ENCODE measurements around the gene SOX2.

Gene SOX2

GRCh38 chr3:181741417-181741816 lies 29.7 kb downstream of the SOX2 start:
- Histone ChIP-seq H3K9me3 (ENCODE audit: insufficient read depth, low read length) (no peaks in the 10 kb centered on the region), H4K20me1 (ENCODE audit: low read depth, low read length) (no peaks in the 10 kb centered on the region), H3K79me2 (ENCODE audit: insufficient read depth, low read length) (no peaks in the 10 kb centered on the region), H3K27ac (ENCODE audit: low read depth, low read length) (no peak overlapping the region), H3K4me2 (ENCODE audit: low read depth, low read length, poor library complexity, severe bottlenecking) (no peak overlapping the region), H3F3A (ENCODE audit: insufficient read depth) (no peaks in the 10 kb centered on the region), H3K4me3 (ENCODE audit: insufficient read depth, low read length, poor library complexity, severe bottlenecking) (no peak overlapping the region), H3K9ac (ENCODE audit: low read length) (no peak overlapping the region), H2AFZ (ENCODE audit: low read depth, low read length, severe bottlenecking) (no peak overlapping the region), H3K27me3 (ENCODE audit: low read length) (no peaks in the 10 kb centered on the region), H3K36me3 (ENCODE audit: low read length) (no peaks in the 10 kb centered on the region), H3K9me2 (replicated peaks; ENCODE audit: insufficient read depth, low read length) (no peaks in the 10 kb centered on the region)
- no peak for TF ChIP-seq EZH2phosphoT487 (conservative IDR thresholded peaks at IDR 0.05; ENCODE audit: low read length)
- TF ChIP-seq, protein P1, sequence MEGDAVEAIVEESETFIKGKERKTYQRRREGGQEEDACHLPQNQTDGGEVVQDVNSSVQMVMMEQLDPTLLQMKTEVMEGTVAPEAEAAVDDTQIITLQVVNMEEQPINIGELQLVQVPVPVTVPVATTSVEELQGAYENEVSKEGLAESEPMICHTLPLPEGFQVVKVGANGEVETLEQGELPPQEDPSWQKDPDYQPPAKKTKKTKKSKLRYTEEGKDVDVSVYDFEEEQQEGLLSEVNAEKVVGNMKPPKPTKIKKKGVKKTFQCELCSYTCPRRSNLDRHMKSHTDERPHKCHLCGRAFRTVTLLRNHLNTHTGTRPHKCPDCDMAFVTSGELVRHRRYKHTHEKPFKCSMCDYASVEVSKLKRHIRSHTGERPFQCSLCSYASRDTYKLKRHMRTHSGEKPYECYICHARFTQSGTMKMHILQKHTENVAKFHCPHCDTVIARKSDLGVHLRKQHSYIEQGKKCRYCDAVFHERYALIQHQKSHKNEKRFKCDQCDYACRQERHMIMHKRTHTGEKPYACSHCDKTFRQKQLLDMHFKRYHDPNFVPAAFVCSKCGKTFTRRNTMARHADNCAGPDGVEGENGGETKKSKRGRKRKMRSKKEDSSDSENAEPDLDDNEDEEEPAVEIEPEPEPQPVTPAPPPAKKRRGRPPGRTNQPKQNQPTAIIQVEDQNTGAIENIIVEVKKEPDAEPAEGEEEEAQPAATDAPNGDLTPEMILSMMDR (IDR thresholded peaks at IDR 0.05; ENCODE audit: insufficient read depth, low read length, poor library complexity, severe bottlenecking), result no peak

GRCh38 chr3:181752202-181752671 lies 40.5 kb downstream of the SOX2 start:
- H2AFZ ChIP-seq (ENCODE audit: low read depth, low read length, severe bottlenecking), result no peak overlapping the region

GRCh38 chr3:181753391-181753790 lies 41.7 kb downstream of the SOX2 start:
- Histone ChIP-seq H3F3A (ENCODE audit: insufficient read depth) (no peaks in the 10 kb centered on the region), H2AFZ (ENCODE audit: low read depth, low read length, severe bottlenecking) (no peak overlapping the region), H3K4me2 (ENCODE audit: low read depth, low read length, poor library complexity, severe bottlenecking) (no peak overlapping the region), H3K27me3 (ENCODE audit: low read length) (no peaks in the 10 kb centered on the region), H3K4me3 (ENCODE audit: insufficient read depth, low read length, poor library complexity, severe bottlenecking) (no peak overlapping the region), H3K9ac (ENCODE audit: low read length) (no peak overlapping the region), H3K9me2 (replicated peaks; ENCODE audit: insufficient read depth, low read length) (no peaks in the 10 kb centered on the region), H3K36me3 (ENCODE audit: low read length) (no peaks in the 10 kb centered on the region), H3K27ac (ENCODE audit: low read depth, low read length) (no peak overlapping the region), H3K9me3 (ENCODE audit: insufficient read depth, low read length) (no peaks in the 10 kb centered on the region), H4K20me1 (ENCODE audit: low read depth, low read length) (no peaks in the 10 kb centered on the region), H3K79me2 (ENCODE audit: insufficient read depth, low read length) (no peaks in the 10 kb centered on the region)
- TF ChIP-seq EZH2phosphoT487 (conservative IDR thresholded peaks at IDR 0.05; ENCODE audit: low read length), result no peak
- TF ChIP-seq, protein P1 (IDR thresholded peaks at IDR 0.05; ENCODE audit: insufficient read depth, low read length, poor library complexity, severe bottlenecking), result no peak

More at GRCh38 chr3:181752202-181752671, 40.5 kb downstream of the SOX2 start:
- TF ChIP-seq EZH2phosphoT487 (conservative IDR thresholded peaks at IDR 0.05; ENCODE audit: low read length), result no peak
- TF ChIP-seq, protein P1 (IDR thresholded peaks at IDR 0.05; ENCODE audit: insufficient read depth, low read length, poor library complexity, severe bottlenecking), result no peak
- no peak overlapping the region for H3K4me3 ChIP-seq (ENCODE audit: insufficient read depth, low read length, poor library complexity, severe bottlenecking)
- H3K4me2 ChIP-seq (ENCODE audit: low read depth, low read length, poor library complexity, severe bottlenecking), result no peak overlapping the region
- H3K79me2 ChIP-seq (ENCODE audit: insufficient read depth, low read length), result no peaks in the 10 kb centered on the region
- H3K9ac ChIP-seq (ENCODE audit: low read length), result no peak overlapping the region
- H3K36me3 ChIP-seq (ENCODE audit: low read length), result no peaks in the 10 kb centered on the region
- no peaks in the 10 kb centered on the region for H4K20me1 ChIP-seq (ENCODE audit: low read depth, low read length)
- no peaks in the 10 kb centered on the region for H3F3A ChIP-seq (ENCODE audit: insufficient read depth)
- no peaks in the 10 kb centered on the region for H3K9me2 ChIP-seq (replicated peaks; ENCODE audit: insufficient read depth, low read length)
- no peaks in the 10 kb centered on the region for H3K9me3 ChIP-seq (ENCODE audit: insufficient read depth, low read length)
- no peaks in the 10 kb centered on the region for H3K27me3 ChIP-seq (ENCODE audit: low read length)
- no peak overlapping the region for H3K27ac ChIP-seq (ENCODE audit: low read depth, low read length)

All from SU-DHL-6 (cell line).